Measurements from ENCODE around the gene DYNC2I2. TPM values are rescaled to one million over a fixed set of nuclear protein-coding genes. Genes with fewer than 3 reads are reported as not detected.

Gene DYNC2I2
- total RNA-seq, 1 donor from 2014 or later, result 58.0 TPM

- Mint-ChIP-seq H3K27ac (no peak overlapping the region), H3K4me1 (no peaks in the 10 kb centered on the region), H3K9me3 (no peaks in the 10 kb centered on the region), H3K36me3 (ENCODE audit: low read depth) (peaks cover 83% of the 10 kb centered on the region), H3K4me3 (no peak overlapping the region), H3K27me3 (no peaks in the 10 kb centered on the region)
- ChIA-PET CTCF (no interaction called here), POLR2A (interaction anchor here (0.6 to 1.0 kb wide), 2 partner anchors 14 to 27 kb away, joined by 3 read pairs; no protein-coding TSS in a partner anchor)
- ATAC-seq (ENCODE audit: low read depth) (no peak), DNase-seq (no peak)
- intact Hi-C loops (cut with micrococcal nuclease), result no loop called here
- no peak for TF ChIP-seq CTCF (IDR thresholded peaks at IDR 0.05)
Measured at GRCh38 chr9:128625391-128626146, 31.1 kb downstream of the DYNC2I2 start.

- POLR2A ChIA-PET, result interaction anchor here (0.5 kb wide), 1 partner anchor 303 kb away, joined by 3 read pairs; no protein-coding TSS in a partner anchor
- peaks cover 83% of the 10 kb centered on the region for H3K36me3 Mint-ChIP-seq (ENCODE audit: low read depth)
- H3K9me3 Mint-ChIP-seq, result no peaks in the 10 kb centered on the region
- ATAC-seq (ENCODE audit: low read depth) (no peak), DNase-seq (no peak)
- TF ChIP-seq CTCF (IDR thresholded peaks at IDR 0.05), result no peak
- CTCF ChIA-PET, result interaction anchor here (0.9 kb wide), 1 partner anchor 9 kb away, joined by 3 read pairs; no protein-coding TSS in a partner anchor
- no peak overlapping the region for H3K4me3 Mint-ChIP-seq
- no peaks in the 10 kb centered on the region for H3K27me3 Mint-ChIP-seq
- intact Hi-C loops (cut with micrococcal nuclease), result no loop called here
- no peak overlapping the region for H3K27ac Mint-ChIP-seq
- no peaks in the 10 kb centered on the region for H3K4me1 Mint-ChIP-seq
Measured at GRCh38 chr9:128624566-128624965, 32.1 kb downstream of the DYNC2I2 start.

GRCh38 chr9:128621730-128622455, 34.8 kb downstream of the DYNC2I2 start:
- no peaks in the 10 kb centered on the region for H3K27me3 Mint-ChIP-seq
- ATAC-seq (ENCODE audit: low read depth), result no peak
- no peak for TF ChIP-seq CTCF (IDR thresholded peaks at IDR 0.05)
- no peak for DNase-seq
- CTCF ChIA-PET, result no interaction called here
- H3K4me3 Mint-ChIP-seq, result no peak overlapping the region
- POLR2A ChIA-PET, result interaction anchor here (0.6 kb wide), 1 partner anchor 62 kb away, joined by 6 read pairs; no protein-coding TSS in a partner anchor
- no peak overlapping the region for H3K27ac Mint-ChIP-seq
- intact Hi-C loops (cut with micrococcal nuclease), result no loop called here
- no peaks in the 10 kb centered on the region for H3K9me3 Mint-ChIP-seq
- H3K36me3 Mint-ChIP-seq (ENCODE audit: low read depth), result peaks cover 83% of the 10 kb centered on the region
- no peaks in the 10 kb centered on the region for H3K4me1 Mint-ChIP-seq

- H3K9me3 Mint-ChIP-seq, result no peaks in the 10 kb centered on the region
- no peaks in the 10 kb centered on the region for H3K4me1 Mint-ChIP-seq
- ChIA-PET POLR2A (no interaction called here), CTCF (interaction anchor here (0.6 kb wide), 1 partner anchor 258 kb away, joined by 3 read pairs; no protein-coding TSS in a partner anchor)
- no peak for TF ChIP-seq CTCF (IDR thresholded peaks at IDR 0.05)
- intact Hi-C loops (cut with micrococcal nuclease), result no loop called here
- ATAC-seq (ENCODE audit: low read depth), result no peak
- no peak for DNase-seq
- no peak overlapping the region for H3K4me3 Mint-ChIP-seq
- H3K36me3 Mint-ChIP-seq (ENCODE audit: low read depth), result peaks cover 79% of the 10 kb centered on the region
- no peak overlapping the region for H3K27ac Mint-ChIP-seq
- H3K27me3 Mint-ChIP-seq, result no peaks in the 10 kb centered on the region
Measured at GRCh38 chr9:128619779-128620178, 36.9 kb downstream of the DYNC2I2 start.

GRCh38 chr9:128619127-128619526, 37.5 kb downstream of the DYNC2I2 start:
- ChIA-PET POLR2A (no interaction called here), CTCF (interaction anchor here (0.6 kb wide), 1 partner anchor 259 kb away, joined by 3 read pairs; no protein-coding TSS in a partner anchor)
- no peaks in the 10 kb centered on the region for H3K27me3 Mint-ChIP-seq
- DNase-seq (no peak), ATAC-seq (ENCODE audit: low read depth) (no peak)
- intact Hi-C loops (cut with micrococcal nuclease), result no loop called here
- H3K4me1 Mint-ChIP-seq, result no peaks in the 10 kb centered on the region
- H3K9me3 Mint-ChIP-seq, result no peaks in the 10 kb centered on the region
- TF ChIP-seq CTCF (IDR thresholded peaks at IDR 0.05), result no peak
- peaks cover 79% of the 10 kb centered on the region for H3K36me3 Mint-ChIP-seq (ENCODE audit: low read depth)
- H3K4me3 Mint-ChIP-seq, result no peak overlapping the region
- H3K27ac Mint-ChIP-seq, result no peak overlapping the region

Data from activated B cell treated with CpG ODN at 0.5 μM for 24 hours (primary cell).